Psoas muscle (tissue), 8 donors: ENCODE measurements around the gene SERINC2. TPM values are rescaled to one million over a fixed set of nuclear protein-coding genes. Genes with fewer than 3 reads are reported as not detected.

ENCODE experiments used
- ATAC-seq, 4 donors: fragments of 200-7000 bp; cut with Tn5 transposase; one replicate each; pipeline ENCODE4 v1.9.1; 2020; ENCODE audit warnings: moderate library complexity in 3 of 4, mild to moderate bottlenecking in 2 of 4
- DNase-seq, 2 donors: peaks; one replicate each; pipeline ENCODE4 v3.0.0-alpha.2; 2020
- H3K27ac ChIP-seq: fragments of 200-600 bp; one replicate; pipeline ENCODE4 v1.8.0; 2022
- H3K27me3 ChIP-seq, 3 donors: fragments of 200-600 bp in 1 of 3; one replicate each; pipeline versions ENCODE4 v1.6.1 to v1.8.0; 2013 to 2022; ENCODE audit warnings: low read length in 2 of 3, mild to moderate bottlenecking in 2 of 3, moderate library complexity in 1 of 3; ENCODE audit not compliant: insufficient read depth in 3 of 3
- H3K36me3 ChIP-seq, 2 donors: fragments of 200-600 bp in 1 of 2; one replicate each; pipeline versions ENCODE4 v1.6.1 to v1.8.0; 2013 to 2022; ENCODE audit warnings: low read depth in 1 of 2, mild to moderate bottlenecking in 1 of 2, moderate library complexity in 1 of 2; ENCODE audit not compliant: insufficient read depth in 1 of 2
- H3K4me1 ChIP-seq: fragments of 200-600 bp; one replicate; pipeline ENCODE4 v1.8.0; 2022
- H3K4me3 ChIP-seq: fragments of 200-600 bp; one replicate; pipeline ENCODE4 v1.8.0; 2022; ENCODE audit warnings: mild to moderate bottlenecking
- H3K9me3 ChIP-seq: fragments of 200-600 bp; one replicate; pipeline ENCODE4 v1.8.0; 2022
- WGBS, 3 donors: extraction: QIAGEN DNeasy Blood & Tissue Kit; methylation state at CpG; one replicate each; pipeline versions ENCODE4 v1.1.6 to v1.1.7; 2013; 5-methylcytosine and 5-hydroxymethylcytosine counted together
- intact Hi-C, 2 donors: fragments of 100-400 bp; cut with DNase I; formaldehyde crosslinking; loops; one replicate each; pipeline versions ENCODE4 v1.11.0 to v1.14.2; 2022
- polyA plus RNA-seq, 3 donors: library from polyadenylated mRNA; stranded (reverse); fragments of 200-250 nt; gene quantifications; one replicate each; pipeline ENCODE4 v1.2.3, GENCODE V29; 2013
- total RNA-seq, 4 donors: library from RNA; stranded (reverse); fragmentation: NEBNext Ultra II Directional in 2 of 4; extraction: Animal tissue kit (Norgen Biotek cat#: 25700) in 2 of 4; gene quantifications; one replicate each; pipeline versions ENCODE4 v1.2.1 to v1.2.4, GENCODE V29; 2021 to 2023
- TF ChIP-seq, protein P1 (sequence below): fragments of 200-600 bp; IDR thresholded peaks from one replicate; pipeline ENCODE4 v1.8.0; 2022; ENCODE audit warnings: antibody characterized with exemption
- donor health status: healthy with polysubstance abuse.
- donor health status: DM: no; HTN: no; CAD: no; lungs with moderate emphysema.
- donor health status: Bipolar disorder and iron deficiency.
- donor health status: healthy.
- donor health status: DM: yes; HTN: yes; CAD: no.
- donor health status: DM: no; HTN: no; CAD: no.
- donor health status: DM: no; HTN: no; CAD: no.
- donor health status: DM: yes; HTN: yes; CAD: no.

SERINC2 gene
- total and polyA plus RNA-seq, 7 donors, result 13.4 to 93.4 (median 33.5) TPM

DNA sequence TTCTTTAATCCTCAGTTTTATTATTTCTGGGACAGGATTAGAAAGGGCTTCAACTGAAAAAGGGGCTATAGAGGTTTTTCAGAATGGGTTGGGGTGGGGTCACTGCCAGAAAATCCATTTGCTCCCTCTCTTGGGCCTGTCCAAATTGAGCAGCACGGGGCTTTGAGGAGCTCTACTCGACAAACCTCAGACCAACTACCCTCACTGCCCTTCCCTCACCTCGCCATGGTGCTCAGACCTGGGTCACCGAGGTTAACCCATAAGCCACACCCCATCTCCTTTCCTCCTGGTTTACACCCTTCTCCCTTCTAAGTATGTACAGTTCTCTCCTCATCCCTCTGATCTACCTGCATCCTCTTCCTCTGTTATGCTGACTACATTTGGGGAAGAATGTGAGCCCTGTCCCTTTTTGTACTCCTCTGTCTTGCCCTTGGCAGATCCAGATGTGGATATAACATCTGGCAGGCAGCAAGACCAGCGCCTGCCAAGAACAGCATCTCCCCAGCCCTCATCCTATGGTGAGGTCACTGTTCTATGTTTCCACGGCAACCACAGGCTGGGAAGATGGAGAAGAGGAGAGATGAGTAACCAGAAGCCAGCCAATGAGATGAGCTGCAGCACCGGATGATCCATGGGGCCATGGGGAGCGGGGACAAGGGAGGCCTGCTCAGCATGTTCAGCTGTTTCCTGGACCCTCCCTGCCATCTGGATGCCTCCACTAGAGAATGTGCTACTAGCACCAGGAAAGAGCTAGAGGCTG lies 36.5 kb upstream of the SERINC2 start:
- Histone ChIP-seq H3K27me3 (no peaks in the 10 kb centered on the region), H3K9me3 (no peaks in the 10 kb centered on the region), H3K27ac (peak overlapping the region; percentile 15), H3K36me3 (no peaks in the 10 kb centered on the region), H3K4me3 (no peak overlapping the region), H3K4me1 (peaks cover 39% of the 10 kb centered on the region)
- DNase-seq (no peak), ATAC-seq (no peak)
- WGBS, 3 donors, result 66% methylated on average over 8 of the region's 8 CpGs
- intact Hi-C loops, result no loop called here
- TF ChIP-seq, protein P1, sequence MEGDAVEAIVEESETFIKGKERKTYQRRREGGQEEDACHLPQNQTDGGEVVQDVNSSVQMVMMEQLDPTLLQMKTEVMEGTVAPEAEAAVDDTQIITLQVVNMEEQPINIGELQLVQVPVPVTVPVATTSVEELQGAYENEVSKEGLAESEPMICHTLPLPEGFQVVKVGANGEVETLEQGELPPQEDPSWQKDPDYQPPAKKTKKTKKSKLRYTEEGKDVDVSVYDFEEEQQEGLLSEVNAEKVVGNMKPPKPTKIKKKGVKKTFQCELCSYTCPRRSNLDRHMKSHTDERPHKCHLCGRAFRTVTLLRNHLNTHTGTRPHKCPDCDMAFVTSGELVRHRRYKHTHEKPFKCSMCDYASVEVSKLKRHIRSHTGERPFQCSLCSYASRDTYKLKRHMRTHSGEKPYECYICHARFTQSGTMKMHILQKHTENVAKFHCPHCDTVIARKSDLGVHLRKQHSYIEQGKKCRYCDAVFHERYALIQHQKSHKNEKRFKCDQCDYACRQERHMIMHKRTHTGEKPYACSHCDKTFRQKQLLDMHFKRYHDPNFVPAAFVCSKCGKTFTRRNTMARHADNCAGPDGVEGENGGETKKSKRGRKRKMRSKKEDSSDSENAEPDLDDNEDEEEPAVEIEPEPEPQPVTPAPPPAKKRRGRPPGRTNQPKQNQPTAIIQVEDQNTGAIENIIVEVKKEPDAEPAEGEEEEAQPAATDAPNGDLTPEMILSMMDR, result no peak

DNA sequence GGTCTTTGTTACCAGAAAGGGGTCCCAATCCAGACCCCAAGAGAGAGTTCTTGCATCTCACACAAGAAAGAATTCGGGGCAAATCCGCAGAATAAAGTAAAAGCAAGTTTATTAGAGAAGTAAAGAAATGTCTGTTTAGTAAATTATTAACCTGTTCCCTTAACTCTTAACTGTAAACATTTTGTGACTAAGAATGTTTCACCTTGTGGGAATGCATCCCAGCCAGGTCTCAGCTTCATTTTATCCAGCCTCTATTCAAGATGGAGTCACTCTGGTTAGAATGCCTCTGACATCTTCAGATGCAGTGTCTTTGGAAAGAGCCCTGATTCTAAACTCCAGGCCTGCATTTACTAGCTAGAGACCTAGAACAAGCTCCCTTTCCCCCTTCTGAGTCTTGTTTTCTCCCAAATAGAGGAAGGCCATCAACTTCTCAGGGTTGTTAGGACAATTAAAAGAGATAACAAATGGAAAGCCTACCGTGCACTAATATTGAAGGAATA lies 35.6 kb upstream of the SERINC2 start:
- no peak overlapping the region for H3K4me3 ChIP-seq
- DNase-seq (no peak), ATAC-seq (no peak)
- no peaks in the 10 kb centered on the region for H3K9me3 ChIP-seq
- peaks cover 46% of the 10 kb centered on the region for H3K4me1 ChIP-seq
- intact Hi-C loops, result no loop called here
- 94 to 99% (median 97%) methylated on average over 3 of the region's 3 CpGs for WGBS, 3 donors
- H3K36me3 ChIP-seq, result no peaks in the 10 kb centered on the region
- TF ChIP-seq, protein P1, result no peak
- H3K27ac ChIP-seq, result no peak overlapping the region
- no peaks in the 10 kb centered on the region for H3K27me3 ChIP-seq

DNA sequence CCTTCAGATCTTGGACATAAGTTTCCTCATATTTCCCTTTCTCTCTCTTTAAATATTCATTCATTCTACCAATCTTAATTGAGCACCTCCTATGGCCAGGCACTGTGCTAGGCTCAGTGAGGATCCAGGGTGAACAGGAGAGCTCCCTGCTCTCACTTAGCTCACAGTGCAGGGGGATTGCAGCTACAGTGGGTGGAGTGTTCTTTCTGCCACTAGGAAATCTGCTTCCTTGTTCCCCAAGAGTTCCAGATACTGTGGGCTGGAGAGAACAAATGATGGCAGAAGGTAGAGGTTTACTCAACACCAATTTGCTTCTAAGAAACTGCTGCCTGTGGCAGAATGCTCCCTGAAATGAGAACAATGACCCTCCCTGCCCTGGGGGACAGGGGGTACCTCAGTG lies 35.0 kb upstream of the SERINC2 start:
- H3K27ac ChIP-seq, result no peak overlapping the region

GRCh38 chr1:31380181-31380580 lies 32.8 kb upstream of the SERINC2 start:
- Histone ChIP-seq H3K9me3 (no peaks in the 10 kb centered on the region), H3K27me3 (no peaks in the 10 kb centered on the region), H3K4me3 (no peak overlapping the region), H3K4me1 (peaks cover 56% of the 10 kb centered on the region), H3K36me3 (no peaks in the 10 kb centered on the region), H3K27ac (peak overlapping the region; percentile 89)
- peak; percentile 64 to 88 for DNase-seq
- 18 to 40% (median 36%) methylated on average over 3 of the region's 3 CpGs for WGBS, 3 donors
- peak; percentile 25 to 66 (median 53) for ATAC-seq
- intact Hi-C loops, result loop anchor here (5.0 kb wide), 1 partner anchor 42 kb away; no protein-coding TSS in a partner anchor
- TF ChIP-seq, protein P1, result no peak

More for the DNA sequence above, 35.0 kb upstream of the SERINC2 start:
- no peak overlapping the region for H3K4me3 ChIP-seq
- intact Hi-C loops, result no loop called here
- TF ChIP-seq, protein P1, result no peak
- no peaks in the 10 kb centered on the region for H3K9me3 ChIP-seq
- peaks cover 52% of the 10 kb centered on the region for H3K4me1 ChIP-seq
- H3K27me3 ChIP-seq, result no peaks in the 10 kb centered on the region
- no peak for DNase-seq
- no peaks in the 10 kb centered on the region for H3K36me3 ChIP-seq
- no peak for ATAC-seq
